Panc1 (cell line): ENCODE measurements around the gene TST. TPM values are rescaled to one million over a fixed set of nuclear protein-coding genes. Genes with fewer than 3 reads are reported as not detected.

Source experiments
- ATAC-seq: fragments of 200-7000 bp; cut with Tn5 transposase; 2 replicates; pipeline ENCODE4 v1.9.1; 2020; ENCODE audit warnings: mild to moderate bottlenecking, moderate library complexity
- BruUV-seq: library from RNA; stranded (reverse); fragments of 400-500 nt; replicated peaks from 2 replicates; lab custom pipeline; 2021; lab: Mats Ljungman, UMichigan
- CTCF ChIA-PET: fragments of 300-600 bp; sonication (Branson Sonifier 250); formaldehyde crosslinking; loops from one replicate; lab custom pipeline; 2022; ENCODE audit warnings: antibody characterized with exemption; lab: Charles Lee
- POLR2A ChIA-PET: fragments of 300-600 bp; sonication (Branson Sonifier 250); formaldehyde crosslinking; loops from one replicate; lab custom pipeline; 2022; ENCODE audit warnings: antibody characterized with exemption; lab: Charles Lee
- DNase-seq: peaks from one replicate; pipeline ENCODE4 v3.0.0-alpha.2; 2010; ENCODE audit warnings: low read depth, low spot score
- H3K27ac ChIP-seq: 2 replicates; pipeline ENCODE4 v1.5.1; 2011; ENCODE audit warnings: mild to moderate bottlenecking, low read length, inconsistent platforms
- H3K27me3 ChIP-seq: fragments of 200-500 bp; sonication (Bioruptor generic); 2 replicates; pipeline ENCODE4 v1.6.0; 2014; ENCODE audit warnings: low read length, inconsistent platforms; ENCODE audit not compliant: control insufficient read depth, insufficient read depth
- H3K36me3 ChIP-seq: fragments of 200-500 bp; sonication (Bioruptor generic); 2 replicates; pipeline ENCODE4 v1.5.1; 2014; ENCODE audit warnings: inconsistent platforms, mild to moderate bottlenecking, low read length, moderate library complexity; ENCODE audit not compliant: control insufficient read depth, insufficient read depth
- H3K4me1 ChIP-seq: 2 replicates; pipeline ENCODE4 v1.5.1; 2011; ENCODE audit warnings: inconsistent platforms, mild to moderate bottlenecking, low read length, moderate library complexity; ENCODE audit not compliant: control insufficient read depth, insufficient read depth
- H3K4me3 ChIP-seq, 2 experiments: 2 replicates each; pipeline ENCODE4 v1.5.1; 2011 to 2012; ENCODE audit warnings: low read depth in 2 of 2, low read length in 2 of 2, mild to moderate bottlenecking in 2 of 2, inconsistent platforms in 1 of 2, moderate library complexity in 1 of 2
- H3K9me3 ChIP-seq: fragments of 200-500 bp; sonication (Bioruptor generic); 2 replicates; pipeline ENCODE4 v1.5.1; 2014; ENCODE audit warnings: low read depth, mild to moderate bottlenecking, inconsistent platforms, low read length, moderate library complexity; ENCODE audit not compliant: control insufficient read depth, insufficient read depth
- CTCF ChIP-seq: fragments of 450-650 bp; IDR thresholded peaks from 2 replicates; pipeline ENCODE4 v1.5.1; 2017; ENCODE audit warnings: mild to moderate bottlenecking
- POLR2AphosphoS5 ChIP-seq: IDR thresholded peaks from 2 replicates; pipeline ENCODE4 v1.6.1; 2012; ENCODE audit warnings: mild to moderate bottlenecking, low read depth, low read length, moderate library complexity
- SIN3A ChIP-seq: IDR thresholded peaks from 2 replicates; pipeline ENCODE4 v1.6.1; 2012; ENCODE audit warnings: low read depth, mild to moderate bottlenecking, low read length, moderate library complexity, borderline replicate concordance; ENCODE audit not compliant: insufficient read depth
- TCF7L2 ChIP-seq: IDR thresholded peaks from 2 replicates; pipeline ENCODE4 v1.6.1; 2011; ENCODE audit warnings: mild to moderate bottlenecking, low read depth, low read length, inconsistent platforms
- in situ Hi-C: cut with HindIII; loops from 2 replicates; pipeline ENCODE4 v1.10.0; 2016; ENCODE audit warnings: low sequenced_read_pairs, low pct_unique_long_range_greater_than_20kb
- intact Hi-C: fragments of 100-400 bp; cut with micrococcal nuclease; formaldehyde crosslinking; loops from one replicate; pipeline ENCODE4 v1.10.0; 2022; ENCODE audit not compliant: unreplicated experiment
- total RNA-seq: library from RNA; stranded (reverse); gene quantifications from one replicate; pipeline ENCODE4 v1.2.1, GENCODE V29; 2021; ENCODE audit not compliant: unreplicated experiment
- TF ChIP-seq, protein P1 (sequence below), 2 experiments: IDR thresholded peaks; 2 replicates each; pipeline ENCODE4 v1.6.1; 2011 to 2012; ENCODE audit warnings: low read depth in 2 of 2, control low read depth in 1 of 2, low read length in 1 of 2, mild to moderate bottlenecking in 1 of 2, moderate library complexity in 1 of 2; ENCODE audit not compliant: insufficient read depth in 1 of 2

TST gene
- total RNA-seq, 1 experiment from 2014 or later, result 15.9 TPM

GRCh38 chr22:36977401-36977861, 41.8 kb downstream of the TST start:
- in situ Hi-C loops, result no loop called here
- ATAC-seq (peak; percentile 80), DNase-seq (peak; percentile 7)
- intact Hi-C loops, result loop anchor here (5.0 kb wide), 2 partner anchors 125 to 195 kb away; no protein-coding TSS in a partner anchor
- Histone ChIP-seq H3K9me3 (no peaks in the 10 kb centered on the region), H3K27ac (peak overlapping the region; percentile 1; the same call in 1 of the 2 replicates), H3K4me1 (no peaks in the 10 kb centered on the region), H3K27me3 (no peaks in the 10 kb centered on the region), H3K4me3 (peak overlapping the region; percentile 34 to 57), H3K36me3 (no peaks in the 10 kb centered on the region)
- TF ChIP-seq, protein P1, sequence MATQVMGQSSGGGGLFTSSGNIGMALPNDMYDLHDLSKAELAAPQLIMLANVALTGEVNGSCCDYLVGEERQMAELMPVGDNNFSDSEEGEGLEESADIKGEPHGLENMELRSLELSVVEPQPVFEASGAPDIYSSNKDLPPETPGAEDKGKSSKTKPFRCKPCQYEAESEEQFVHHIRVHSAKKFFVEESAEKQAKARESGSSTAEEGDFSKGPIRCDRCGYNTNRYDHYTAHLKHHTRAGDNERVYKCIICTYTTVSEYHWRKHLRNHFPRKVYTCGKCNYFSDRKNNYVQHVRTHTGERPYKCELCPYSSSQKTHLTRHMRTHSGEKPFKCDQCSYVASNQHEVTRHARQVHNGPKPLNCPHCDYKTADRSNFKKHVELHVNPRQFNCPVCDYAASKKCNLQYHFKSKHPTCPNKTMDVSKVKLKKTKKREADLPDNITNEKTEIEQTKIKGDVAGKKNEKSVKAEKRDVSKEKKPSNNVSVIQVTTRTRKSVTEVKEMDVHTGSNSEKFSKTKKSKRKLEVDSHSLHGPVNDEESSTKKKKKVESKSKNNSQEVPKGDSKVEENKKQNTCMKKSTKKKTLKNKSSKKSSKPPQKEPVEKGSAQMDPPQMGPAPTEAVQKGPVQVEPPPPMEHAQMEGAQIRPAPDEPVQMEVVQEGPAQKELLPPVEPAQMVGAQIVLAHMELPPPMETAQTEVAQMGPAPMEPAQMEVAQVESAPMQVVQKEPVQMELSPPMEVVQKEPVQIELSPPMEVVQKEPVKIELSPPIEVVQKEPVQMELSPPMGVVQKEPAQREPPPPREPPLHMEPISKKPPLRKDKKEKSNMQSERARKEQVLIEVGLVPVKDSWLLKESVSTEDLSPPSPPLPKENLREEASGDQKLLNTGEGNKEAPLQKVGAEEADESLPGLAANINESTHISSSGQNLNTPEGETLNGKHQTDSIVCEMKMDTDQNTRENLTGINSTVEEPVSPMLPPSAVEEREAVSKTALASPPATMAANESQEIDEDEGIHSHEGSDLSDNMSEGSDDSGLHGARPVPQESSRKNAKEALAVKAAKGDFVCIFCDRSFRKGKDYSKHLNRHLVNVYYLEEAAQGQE (IDR thresholded peaks at IDR 0.05; ENCODE audit: insufficient read depth in 1 of 2, low read depth in 2 of 2, low read length in 1 of 2), result no peak
- ChIA-PET CTCF (interaction anchor here (0.6 to 1.7 kb wide), 7 partner anchors 9 to 141 kb away, joined by 3 to 8 read pairs (median 4); partner anchors contain the start of genes KCTD17 and NCF4), POLR2A (no interaction called here)
- BruUV-seq, result no TSS peak

DNA sequence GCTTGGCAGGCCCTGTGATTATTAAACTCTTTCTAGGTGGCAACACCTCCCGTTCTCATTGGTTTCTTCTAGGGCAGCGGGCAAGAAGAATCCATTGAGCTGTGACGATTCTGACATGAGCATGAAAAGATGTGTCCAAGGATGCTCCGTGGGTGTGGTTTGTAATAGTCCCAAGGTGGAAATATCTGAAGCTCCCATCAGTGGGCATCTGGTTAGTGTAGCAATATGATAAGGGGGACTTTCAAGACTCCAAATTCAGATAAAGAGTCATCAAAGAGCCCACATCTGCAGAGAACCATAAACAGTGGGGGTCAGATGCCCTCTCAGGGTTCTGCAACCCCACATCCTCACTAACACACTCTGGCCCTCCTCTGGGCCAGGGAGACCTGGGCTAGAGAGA, 42.6 kb downstream of the TST start:
- H3K36me3 ChIP-seq, result no peaks in the 10 kb centered on the region
- no peak overlapping the region for H3K4me3 ChIP-seq
- no peaks in the 10 kb centered on the region for H3K4me1 ChIP-seq
- ChIA-PET CTCF (interaction anchor here (0.7 kb wide), 1 partner anchor 20 kb away, joined by 6 read pairs; no protein-coding TSS in a partner anchor), POLR2A (no interaction called here)
- DNase-seq (no peak), ATAC-seq (no peak)
- TF ChIP-seq CTCF (no peak), TCF7L2 (no peak), POLR2AphosphoS5 (no peak), SIN3A (no peak)
- TF ChIP-seq, protein P1 (IDR thresholded peaks at IDR 0.05; ENCODE audit: insufficient read depth in 1 of 2, low read depth in 2 of 2, low read length in 1 of 2), result no peak
- H3K27ac ChIP-seq, result no peak overlapping the region
- in situ Hi-C loops (no loop called here), intact Hi-C loops (loop anchor here (5.0 kb wide), 2 partner anchors 124 to 194 kb away; no protein-coding TSS in a partner anchor)
- H3K27me3 ChIP-seq, result no peaks in the 10 kb centered on the region
- BruUV-seq, result no TSS peak
- H3K9me3 ChIP-seq, result no peaks in the 10 kb centered on the region
